Lung (tissue), 12 donors: ENCODE measurements around the gene SDCBP2. TPM values are rescaled to one million over a fixed set of nuclear protein-coding genes. Genes with fewer than 3 reads are reported as not detected.

Experiments
- ATAC-seq: fragments of 200-7000 bp; cut with Tn5 transposase; one replicate; pipeline ENCODE4 v1.9.1; 2020; ENCODE audit warnings: moderate number of reproducible peaks; ENCODE audit not compliant: insufficient read depth, low FRiP score
- DNase-seq, 3 donors: peaks; one replicate each; pipeline ENCODE4 v3.0.0-alpha.2; 2013 to 2017
- H3K27ac ChIP-seq, 2 donors: one replicate each; pipeline ENCODE4 v1.5.1; 2013; ENCODE audit warnings: mild to moderate bottlenecking in 2 of 2, moderate library complexity in 2 of 2, control low read depth in 1 of 2, inconsistent platforms in 1 of 2, low read depth in 1 of 2, low read length in 1 of 2
- H3K27me3 ChIP-seq, 3 donors: one replicate each; pipeline ENCODE4 v1.5.1; 2013; ENCODE audit warnings: low read length in 2 of 3; ENCODE audit not compliant: control insufficient read depth in 3 of 3, insufficient read depth in 3 of 3
- H3K36me3 ChIP-seq, 4 donors: one replicate each; pipeline ENCODE4 v1.5.1; 2013; ENCODE audit warnings: low read length in 4 of 4, mild to moderate bottlenecking in 1 of 4, moderate library complexity in 1 of 4; ENCODE audit not compliant: control insufficient read depth in 4 of 4, insufficient read depth in 4 of 4
- H3K4me1 ChIP-seq, 5 donors: one replicate each; pipeline ENCODE4 v1.5.1; 2013; ENCODE audit warnings: low read length in 5 of 5, mild to moderate bottlenecking in 2 of 5, moderate library complexity in 1 of 5; ENCODE audit not compliant: control insufficient read depth in 5 of 5, insufficient read depth in 5 of 5
- H3K4me3 ChIP-seq: one replicate; pipeline ENCODE4 v1.5.1; 2013; ENCODE audit warnings: mild to moderate bottlenecking, control low read depth, moderate library complexity
- H3K9ac ChIP-seq, 2 donors: one replicate each; pipeline ENCODE4 v1.5.1; 2013; ENCODE audit warnings: low read length in 2 of 2, control low read depth in 1 of 2; ENCODE audit not compliant: insufficient read depth in 1 of 2
- H3K9me3 ChIP-seq, 4 donors: one replicate each; pipeline ENCODE4 v1.5.1; 2013; ENCODE audit warnings: low read length in 3 of 4, mild to moderate bottlenecking in 1 of 4, moderate library complexity in 1 of 4; ENCODE audit not compliant: control insufficient read depth in 4 of 4, insufficient read depth in 3 of 4
- CTCF ChIP-seq: IDR thresholded peaks from 2 replicates; pipeline ENCODE4 v1.5.1; 2012; ENCODE audit warnings: mild to moderate bottlenecking; ENCODE audit errors: control extremely low read depth, extremely low read depth
- WGBS, 2 donors: extraction: QIAGEN DNeasy Blood & Tissue Kit; methylation state at CpG; one replicate each; pipeline ENCODE4 v1.1.7; 2013; 5-methylcytosine and 5-hydroxymethylcytosine counted together
- polyA plus RNA-seq, 2 donors: library from polyadenylated mRNA; stranded (reverse); fragments of 200-250 nt; gene quantifications; one replicate each; pipeline ENCODE4 v1.2.1, GENCODE V29; 2013
- total RNA-seq, 2 donors: library from RNA; depleted of rRNA in 1 of 2; stranded (reverse); fragments of >200 nt in 1 of 2; gene quantifications; one replicate each; pipeline ENCODE4 v1.2.1, GENCODE V29; 2014 to 2021
- donor health status: control.
- donor health status: control.
- donor health status: Bipolar disorder and iron deficiency.
- donor health status: healthy.
- donor health status: DM: yes; HTN: yes; CAD: no.

The SDCBP2 gene
- total and polyA plus RNA-seq, 4 donors: 3.5 to 18.1 (median 12.5) TPM

DNA sequence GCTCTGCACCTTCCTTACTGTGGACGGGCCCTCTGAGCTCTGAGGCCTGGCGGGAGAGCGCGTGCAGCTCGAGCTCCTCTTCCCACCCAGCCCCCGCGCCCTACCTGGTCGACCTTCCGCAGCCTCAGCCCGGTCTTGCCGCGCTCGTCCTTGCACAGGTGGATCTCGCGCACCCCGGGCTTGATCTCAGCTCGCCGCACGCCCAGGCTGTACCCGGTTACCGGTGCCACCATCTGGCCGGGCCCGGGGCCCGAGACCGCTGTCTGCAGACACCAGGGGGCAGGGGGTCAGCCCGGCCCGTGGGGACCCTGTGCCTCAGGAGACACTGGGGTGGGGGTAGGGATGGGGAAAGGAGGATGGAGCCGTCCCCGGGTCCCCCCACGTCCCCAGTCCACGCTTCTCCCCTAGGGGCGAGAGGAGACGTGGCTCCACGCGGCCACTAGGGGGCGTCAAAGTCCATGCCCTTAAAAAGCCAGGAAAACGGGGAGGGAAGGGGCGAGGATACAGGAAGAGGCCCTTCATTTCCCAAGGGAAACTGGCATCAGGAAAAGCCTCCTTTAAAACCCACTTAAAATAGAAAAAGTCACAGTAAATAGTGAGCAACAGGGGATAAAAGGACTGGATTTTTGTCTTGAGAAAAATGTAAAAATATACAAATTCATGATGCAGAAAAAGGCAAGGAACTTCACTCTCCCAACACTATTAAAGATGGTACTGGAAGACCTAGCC lies 15.5 kb downstream of the SDCBP2 start:
- H3K4me3 ChIP-seq: no peak overlapping the region
- H3K27me3 ChIP-seq: no peaks in the 10 kb centered on the region
- 24 to 33% methylated on average over 33 to 38 of the region's 38 CpGs for WGBS, 2 donors
- peak; percentile 77 to 85 (median 78) for DNase-seq
- peak; percentile 89 for TF ChIP-seq CTCF
- H3K9ac ChIP-seq: no peak overlapping the region
- H3K36me3 ChIP-seq: peaks cover 0 to 10% (median 0%) of the 10 kb centered on the region in 4 donors
- H3K9me3 ChIP-seq: no peaks in the 10 kb centered on the region
- H3K27ac ChIP-seq: no peak overlapping the region
- H3K4me1 ChIP-seq: peaks cover 0 to 6% (median 0%) of the 10 kb centered on the region in 5 donors
- ATAC-seq: peak; percentile 68

DNA sequence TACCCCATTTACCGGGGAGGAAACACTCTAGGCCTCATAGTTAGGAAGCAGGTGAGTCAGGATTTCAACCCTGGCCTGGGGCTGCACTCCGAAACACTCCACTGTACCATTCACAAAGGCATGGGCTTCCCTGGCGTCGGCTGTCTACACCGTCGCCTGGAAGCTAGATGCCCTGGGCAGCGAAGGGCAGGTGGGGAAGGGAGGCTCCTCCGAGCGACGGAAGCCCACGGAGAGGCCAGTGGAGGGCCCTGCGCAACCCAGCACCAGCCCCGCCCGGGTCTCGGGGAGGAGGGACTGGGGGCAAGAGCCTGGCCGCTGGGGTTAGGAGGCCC lies 16.1 kb downstream of the SDCBP2 start:
- H3K9me3 ChIP-seq: no peaks in the 10 kb centered on the region
- TF ChIP-seq CTCF: no peak
- ATAC-seq (no peak), DNase-seq (no peak)
- H3K4me3 ChIP-seq: no peak overlapping the region
- H3K27ac ChIP-seq: no peak overlapping the region
- WGBS, 2 donors: 83 to 84% methylated on average over 16 of the region's 16 CpGs
- no peak overlapping the region for H3K9ac ChIP-seq
- H3K27me3 ChIP-seq: no peaks in the 10 kb centered on the region
- H3K4me1 ChIP-seq: peaks cover 0 to 6% (median 0%) of the 10 kb centered on the region in 5 donors
- H3K36me3 ChIP-seq: peaks cover 0 to 12% (median 0%) of the 10 kb centered on the region in 4 donors

GRCh38 chr20:1312308-1312707 lies 16.6 kb downstream of the SDCBP2 start:
- no peak for DNase-seq
- Histone ChIP-seq H3K9me3 (no peaks in the 10 kb centered on the region), H3K36me3 (peaks cover 0 to 12% (median 0%) of the 10 kb centered on the region in 4 donors), H3K4me1 (peaks cover 0 to 6% (median 0%) of the 10 kb centered on the region in 5 donors), H3K27ac (no peak overlapping the region), H3K27me3 (no peaks in the 10 kb centered on the region), H3K4me3 (no peak overlapping the region), H3K9ac (no peak overlapping the region)
- 94 to 96% methylated on average over 20 of the region's 20 CpGs for WGBS, 2 donors
- ATAC-seq: no peak
- no peak for TF ChIP-seq CTCF
